Neural crest cell (in vitro differentiated cells): ENCODE data around the gene GCKR. TPM values are rescaled to one million over a fixed set of nuclear protein-coding genes. Genes with fewer than 3 reads are reported as not detected.
"Not testable (repeated sequence)": the region's sequence is repeated elsewhere in the genome, so short reads cannot be mapped to it uniquely, and the experiment has no call there.

Experiments
- DNase-seq: peaks from one replicate; pipeline ENCODE4 v3.0.0; 2021; ENCODE audit warnings: low read depth, mixed read lengths, low spot score
- H3K27ac Mint-ChIP-seq: one replicate; pipeline ENCODE4 v1.8.0; 2021; ENCODE audit warnings: mild to moderate bottlenecking, mixed read lengths; ENCODE audit not compliant: unreplicated experiment
- H3K27me3 Mint-ChIP-seq: 2 replicates; pipeline ENCODE4 v1.8.0; 2021; ENCODE audit warnings: low read depth, mild to moderate bottlenecking, mixed read lengths
- H3K36me3 Mint-ChIP-seq: 2 replicates; pipeline ENCODE4 v1.8.0; 2021; ENCODE audit warnings: low read depth, mild to moderate bottlenecking, mixed read lengths
- H3K4me1 Mint-ChIP-seq: 2 replicates; pipeline ENCODE4 v1.8.0; 2021; ENCODE audit warnings: mixed read lengths
- H3K4me3 Mint-ChIP-seq: one replicate; pipeline ENCODE4 v1.8.0; 2021; ENCODE audit warnings: mild to moderate bottlenecking, mixed read lengths
- H3K9me3 Mint-ChIP-seq: 2 replicates; pipeline ENCODE4 v1.8.0; 2021; ENCODE audit warnings: mixed read lengths
- CTCF ChIP-seq: fragments of 200-600 bp; sonication (generic); conservative IDR thresholded peaks from 2 replicates; pipeline ENCODE4 v1.5.0; 2021; ENCODE audit warnings: antibody characterized with exemption, mild to moderate bottlenecking
- total RNA-seq: library from RNA; stranded (reverse); gene quantifications from 2 replicates; pipeline ENCODE4 v1.2.1, GENCODE V29; 2021

Gene GCKR
- total RNA-seq, 1 donor from 2014 or later: 0.42 TPM

- no peaks in the 10 kb centered on the region for H3K36me3 Mint-ChIP-seq
- no peak for TF ChIP-seq CTCF
- H3K4me1 Mint-ChIP-seq: no peaks in the 10 kb centered on the region
- H3K27me3 Mint-ChIP-seq: peaks cover 5% of the 10 kb centered on the region
- DNase-seq: no peak
- peaks cover 8% of the 10 kb centered on the region for H3K9me3 Mint-ChIP-seq
- no peak overlapping the region for H3K27ac Mint-ChIP-seq
- H3K4me3 Mint-ChIP-seq: no peak overlapping the region
These were observed 48.9 kb downstream of the GCKR start for GRCh38 chr2:27545348-27546141.

GRCh38 chr2:27549303-27549702, 52.7 kb downstream of the GCKR start:
- Mint-ChIP-seq H3K27me3 (peaks cover 38% of the 10 kb centered on the region), H3K9me3 (peaks cover 5% of the 10 kb centered on the region), H3K27ac (no peak overlapping the region)

GRCh38 chr2:27551514-27551913, 54.9 kb downstream of the GCKR start:
- H3K27ac Mint-ChIP-seq: no peak overlapping the region
- H3K4me3 Mint-ChIP-seq: no peak overlapping the region
- no peak for DNase-seq
- no peaks in the 10 kb centered on the region for H3K4me1 Mint-ChIP-seq
- H3K9me3 Mint-ChIP-seq: peaks cover 2% of the 10 kb centered on the region
- H3K36me3 Mint-ChIP-seq: no peaks in the 10 kb centered on the region
- H3K27me3 Mint-ChIP-seq: peaks cover 53% of the 10 kb centered on the region
- TF ChIP-seq CTCF: no peak

More at GRCh38 chr2:27549303-27549702, 52.7 kb downstream of the GCKR start:
- H3K36me3 Mint-ChIP-seq: no peaks in the 10 kb centered on the region
- no peaks in the 10 kb centered on the region for H3K4me1 Mint-ChIP-seq
- no peak overlapping the region for H3K4me3 Mint-ChIP-seq
- no peak for DNase-seq
- no peak for TF ChIP-seq CTCF

- Mint-ChIP-seq H3K9me3 (no peaks in the 10 kb centered on the region), H3K27ac (no peak overlapping the region)
These were observed 56.3 kb downstream of the GCKR start for GRCh38 chr2:27552941-27553340.

GRCh38 chr2:27554451-27554850, 57.8 kb downstream of the GCKR start:
- not testable (repeated sequence) for DNase-seq, H3K27ac Mint-ChIP-seq, H3K9me3 Mint-ChIP-seq, H3K4me1 Mint-ChIP-seq, H3K4me3 Mint-ChIP-seq, H3K36me3 Mint-ChIP-seq
- peaks cover 57% of the 10 kb centered on the region for H3K27me3 Mint-ChIP-seq

More at GRCh38 chr2:27552941-27553340, 56.3 kb downstream of the GCKR start:
- Mint-ChIP-seq H3K4me3 (no peak overlapping the region), H3K27me3 (peaks cover 53% of the 10 kb centered on the region), H3K4me1 (no peaks in the 10 kb centered on the region), H3K36me3 (no peaks in the 10 kb centered on the region)
- no peak for TF ChIP-seq CTCF
- DNase-seq: no peak

GRCh38 chr2:27559228-27559627, 62.6 kb downstream of the GCKR start:
- Mint-ChIP-seq H3K27me3 (peaks cover 32% of the 10 kb centered on the region), H3K4me1 (no peaks in the 10 kb centered on the region), H3K4me3 (no peak overlapping the region), H3K27ac (no peak overlapping the region), H3K36me3 (no peaks in the 10 kb centered on the region), H3K9me3 (no peaks in the 10 kb centered on the region)
- TF ChIP-seq CTCF: no peak
- DNase-seq: no peak
